ENCODE results near the gene KRTAP1-5. TPM values are rescaled to one million over a fixed set of nuclear protein-coding genes. Genes with fewer than 3 reads are reported as not detected.
"Not testable (repeated sequence)": the region's sequence is repeated elsewhere in the genome, so short reads cannot be mapped to it uniquely, and the experiment has no call there.

Gene KRTAP1-5
- total RNA-seq, 1 experiment from 2014 or later, result not detected

DNA sequence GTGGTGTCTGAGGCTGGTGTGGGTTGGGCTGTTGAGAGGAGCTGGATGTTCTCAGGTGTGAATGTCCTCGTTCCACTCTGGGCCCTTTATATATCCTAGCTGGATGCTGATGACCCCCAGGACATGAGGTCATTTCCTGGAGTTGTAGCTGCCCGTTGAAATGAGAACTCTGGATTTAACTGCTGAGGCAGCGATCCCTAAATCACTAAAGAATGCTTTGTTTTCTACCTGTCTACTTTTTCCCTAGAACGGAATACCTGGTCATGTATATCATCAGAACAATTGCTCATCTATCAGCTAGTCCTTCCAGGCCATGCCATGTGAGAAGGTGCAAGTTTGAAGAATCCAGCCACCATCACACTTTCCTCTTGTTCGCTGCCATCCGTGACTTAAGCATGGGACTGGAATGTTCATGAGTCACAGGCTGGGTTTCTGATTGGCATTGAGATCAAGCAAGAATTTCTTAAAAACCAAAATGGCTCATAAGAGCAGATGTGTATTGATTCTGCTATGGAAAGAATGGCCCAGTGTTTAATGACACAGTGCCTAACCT lies 33.1 kb upstream of the KRTAP1-5 start, which contains the start of gene KRTAP2-3:
Gene KRTAP2-3 (minus strand): TSS at position 63 of the 553 bp plus-strand sequence. CDS start 64 bp downstream, outside the sequence.
- Histone ChIP-seq H3K27ac (ENCODE audit: low read length) (no peak within 1 kb of the TSS), H3K9me3 (ENCODE audit: control insufficient read depth, insufficient read depth, low read depth, low read length) (no peaks in the 10 kb centered on the region), H3K4me1 (ENCODE audit: control insufficient read depth, insufficient read depth, low read length) (no peaks in the 10 kb centered on the region), H3K27me3 (ENCODE audit: control insufficient read depth, insufficient read depth, low read length) (no peaks in the 10 kb centered on the region), H3K36me3 (ENCODE audit: control insufficient read depth, insufficient read depth, low read length) (no peaks in the 10 kb centered on the region), H3K4me3 (ENCODE audit: low read depth in 2 of 2, low read length in 2 of 2) (no peak within 1 kb of the TSS)
- TF ChIP-seq CTCF (IDR thresholded peaks at IDR 0.05), result no peak
- no peak for TF ChIP-seq TCF7L2 (IDR thresholded peaks at IDR 0.05; ENCODE audit: low read depth, low read length)
- TF ChIP-seq REST (IDR thresholded peaks at IDR 0.05; ENCODE audit: insufficient read depth in 1 of 2, low read depth in 2 of 2, low read length in 1 of 2), result no peak
- no peak for TF ChIP-seq SIN3A (IDR thresholded peaks at IDR 0.05; ENCODE audit: borderline replicate concordance, insufficient read depth, low read depth, low read length)
- no peak for TF ChIP-seq POLR2AphosphoS5 (IDR thresholded peaks at IDR 0.05; ENCODE audit: low read depth, low read length)
- peak; percentile 45 for DNase-seq (ENCODE audit: low read depth, low spot score)
- ChIA-PET CTCF (no interaction called here), POLR2A (no interaction called here)
- peak; percentile 67 for ATAC-seq
- no TSS peak for BruUV-seq (replicated peaks)
- intact Hi-C loops (cut with micrococcal nuclease; ENCODE audit: unreplicated experiment) (no loop called here), in situ Hi-C loops (cut with HindIII; ENCODE audit: low pct_unique_long_range_greater_than_20kb, low sequenced_read_pairs) (no loop called here)

- in situ Hi-C loops (cut with HindIII; ENCODE audit: low pct_unique_long_range_greater_than_20kb, low sequenced_read_pairs); H3K27me3 ChIP-seq (ENCODE audit: control insufficient read depth, insufficient read depth, low read length); intact Hi-C loops (cut with micrococcal nuclease; ENCODE audit: unreplicated experiment); DNase-seq (ENCODE audit: low read depth, low spot score); BruUV-seq (replicated peaks); H3K4me1 ChIP-seq (ENCODE audit: control insufficient read depth, insufficient read depth, low read length); POLR2A ChIA-PET; H3K36me3 ChIP-seq (ENCODE audit: control insufficient read depth, insufficient read depth, low read length); H3K4me3 ChIP-seq (ENCODE audit: low read depth in 2 of 2, low read length in 2 of 2); H3K27ac ChIP-seq (ENCODE audit: low read length); H3K9me3 ChIP-seq (ENCODE audit: control insufficient read depth, insufficient read depth, low read depth, low read length): not testable (repeated sequence)
- peak; percentile 42; the same call in 1 of the 2 replicates for ATAC-seq
- CTCF ChIA-PET, result interaction anchor here (0.6 to 0.7 kb wide), 2 partner anchors 97 to 430 kb away, joined by 3 to 4 read pairs; partner anchors contain the start of gene KRT36
Measured at GRCh38 chr17:41059276-41060051, 32.5 kb upstream of the KRTAP1-5 start.

DNA sequence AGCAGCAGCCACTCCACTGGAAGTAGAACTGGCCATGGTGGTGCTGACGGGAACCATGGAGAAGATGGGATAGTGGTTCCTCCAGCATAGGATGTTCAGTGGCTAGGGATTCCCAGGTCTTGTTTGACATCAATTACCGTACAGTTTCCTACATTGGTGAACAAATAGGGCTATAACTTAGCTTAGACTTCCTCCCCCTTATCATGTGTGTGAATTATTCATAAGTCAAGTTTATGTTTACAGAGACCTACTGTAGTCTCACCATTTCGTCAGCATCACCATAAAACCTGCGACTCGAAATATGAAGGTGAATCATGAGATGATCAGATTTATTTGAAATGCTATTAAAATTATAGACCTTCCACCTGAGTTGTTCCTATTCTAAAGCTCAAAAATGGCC lies 31.7 kb upstream of the KRTAP1-5 start:
- H3K27ac ChIP-seq (ENCODE audit: low read length), result no peak overlapping the region

More for the DNA sequence above, 31.7 kb upstream of the KRTAP1-5 start:
- DNase-seq (ENCODE audit: low read depth, low spot score), result no peak
- Histone ChIP-seq H3K9me3 (ENCODE audit: control insufficient read depth, insufficient read depth, low read depth, low read length) (no peaks in the 10 kb centered on the region), H3K4me3 (ENCODE audit: low read depth in 2 of 2, low read length in 2 of 2) (no peak overlapping the region), H3K4me1 (ENCODE audit: control insufficient read depth, insufficient read depth, low read length) (no peaks in the 10 kb centered on the region), H3K27me3 (ENCODE audit: control insufficient read depth, insufficient read depth, low read length) (no peaks in the 10 kb centered on the region), H3K36me3 (ENCODE audit: control insufficient read depth, insufficient read depth, low read length) (no peaks in the 10 kb centered on the region)
- no peak for ATAC-seq
- TF ChIP-seq POLR2AphosphoS5 (IDR thresholded peaks at IDR 0.05; ENCODE audit: low read depth, low read length), result no peak
- no peak for TF ChIP-seq REST (IDR thresholded peaks at IDR 0.05; ENCODE audit: insufficient read depth in 1 of 2, low read depth in 2 of 2, low read length in 1 of 2)
- no peak for TF ChIP-seq CTCF (IDR thresholded peaks at IDR 0.05)
- in situ Hi-C loops (cut with HindIII; ENCODE audit: low pct_unique_long_range_greater_than_20kb, low sequenced_read_pairs) (no loop called here), intact Hi-C loops (cut with micrococcal nuclease; ENCODE audit: unreplicated experiment) (no loop called here)
- BruUV-seq (replicated peaks), result no TSS peak
- ChIA-PET CTCF (interaction anchor here (0.6 kb wide), 1 partner anchor 97 kb away, joined by 4 read pairs; no protein-coding TSS in a partner anchor), POLR2A (no interaction called here)
